ENCODE data around the gene SLC44A3.
A peak's percentile ranks its signal among the peaks of the same experiment; 100 is the strongest.
"Not testable (repeated sequence)": the region's sequence is repeated elsewhere in the genome, so short reads cannot be mapped to it uniquely, and the experiment has no call there.

SLC44A3 gene

DNA sequence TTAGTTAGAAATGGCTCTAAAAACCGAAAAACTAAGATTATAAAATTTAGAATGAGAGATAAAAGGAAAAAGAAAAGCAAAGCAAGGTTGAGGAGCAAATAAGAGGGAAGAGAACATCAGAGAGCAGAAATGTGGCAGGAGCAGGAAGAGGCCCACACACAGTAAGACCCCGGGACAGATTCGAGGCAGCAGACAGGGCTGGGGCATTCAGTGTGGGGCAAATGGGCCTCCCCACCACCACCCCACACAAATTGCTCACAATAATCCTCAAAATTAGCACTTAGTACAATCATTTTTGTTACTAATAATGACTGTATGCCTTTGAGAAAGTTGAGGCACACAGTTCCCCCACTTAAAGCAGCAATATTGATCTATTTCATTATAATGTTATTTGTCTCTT, 17.1 kb upstream of the SLC44A3 start:
- no peak for DNase-seq

DNA sequence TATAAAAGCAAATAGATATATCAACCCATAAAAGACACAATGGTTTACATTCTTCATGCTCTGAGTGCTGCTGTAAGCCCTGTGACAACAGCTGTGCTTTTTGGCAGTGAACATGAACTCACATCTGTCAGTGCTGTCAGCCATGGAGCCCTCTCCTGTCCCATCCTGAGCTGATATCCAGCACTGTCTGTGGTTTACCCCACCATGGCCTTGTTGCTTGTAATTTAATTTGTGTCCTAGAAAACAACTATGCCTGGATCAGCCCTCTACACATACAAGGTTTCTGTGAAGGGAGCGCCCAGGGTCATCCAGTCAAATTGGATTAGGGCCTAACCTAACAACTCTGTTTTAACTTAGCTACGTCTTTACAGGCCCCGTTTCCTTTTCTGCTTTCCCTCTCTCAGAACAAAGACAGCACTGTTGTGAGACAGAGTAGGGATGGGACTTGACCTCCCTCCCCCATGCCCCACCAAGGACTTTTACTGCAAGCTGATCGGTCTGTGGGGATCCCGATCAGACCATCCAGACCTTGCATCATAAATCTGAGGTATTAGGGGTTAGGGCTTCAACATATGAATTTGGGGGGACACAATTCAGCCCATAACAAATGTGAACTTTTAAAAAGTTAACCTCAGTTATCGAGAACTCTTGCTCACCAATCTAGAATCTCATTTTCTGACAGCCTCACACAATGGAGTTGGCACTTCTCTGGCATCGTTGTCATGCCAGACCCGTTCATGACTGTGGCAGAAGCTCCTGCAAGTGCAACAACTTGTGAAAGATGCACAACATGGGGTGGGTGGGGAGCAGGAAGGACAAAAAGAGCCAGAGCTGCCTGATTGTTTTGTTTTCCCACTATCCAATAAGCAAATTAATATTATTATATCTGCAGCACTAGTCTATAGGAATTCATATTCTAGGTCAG, 16.4 kb upstream of the SLC44A3 start:
- DNase-seq, result no peak

DNA sequence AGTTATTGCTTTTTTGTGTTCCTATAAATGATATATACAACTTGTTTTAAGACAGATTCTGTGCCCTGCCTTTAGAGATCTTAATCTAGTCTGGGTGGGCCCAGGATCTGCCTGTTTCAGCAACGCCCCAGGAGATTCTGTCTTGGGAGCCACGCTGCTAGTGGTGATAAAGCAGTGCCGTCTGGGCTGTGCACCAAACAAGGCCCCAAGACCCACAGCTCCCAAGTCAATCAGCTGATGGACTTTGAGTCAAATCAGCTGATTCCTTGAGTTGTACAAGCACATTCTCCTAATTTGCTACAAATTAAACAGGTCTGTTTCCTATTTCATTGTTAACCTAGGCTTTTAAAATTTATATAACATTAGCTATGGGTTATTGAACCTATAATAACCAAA, 15.7 kb upstream of the SLC44A3 start:
- DNase-seq, result no peak

DNA sequence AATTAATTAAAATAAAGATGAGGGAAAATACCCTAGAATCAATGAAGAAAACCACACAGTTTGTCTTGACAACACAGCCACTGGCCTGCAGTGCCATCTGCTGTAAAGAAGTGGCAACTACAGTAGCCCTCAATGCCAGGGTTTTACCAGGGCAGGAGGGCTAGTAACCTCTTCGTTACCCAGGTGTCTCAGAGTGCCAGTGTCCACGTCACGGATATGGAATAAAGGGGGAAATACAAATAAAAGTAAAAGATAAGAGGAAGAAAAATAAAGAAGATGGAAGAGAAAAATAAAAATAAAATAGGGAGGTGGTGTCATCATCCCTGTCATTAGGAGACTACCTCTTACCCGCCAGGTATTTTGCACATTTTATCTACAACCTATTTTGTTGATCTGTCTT, 14.2 kb upstream of the SLC44A3 start:
- peak; percentile 62 for DNase-seq

DNA sequence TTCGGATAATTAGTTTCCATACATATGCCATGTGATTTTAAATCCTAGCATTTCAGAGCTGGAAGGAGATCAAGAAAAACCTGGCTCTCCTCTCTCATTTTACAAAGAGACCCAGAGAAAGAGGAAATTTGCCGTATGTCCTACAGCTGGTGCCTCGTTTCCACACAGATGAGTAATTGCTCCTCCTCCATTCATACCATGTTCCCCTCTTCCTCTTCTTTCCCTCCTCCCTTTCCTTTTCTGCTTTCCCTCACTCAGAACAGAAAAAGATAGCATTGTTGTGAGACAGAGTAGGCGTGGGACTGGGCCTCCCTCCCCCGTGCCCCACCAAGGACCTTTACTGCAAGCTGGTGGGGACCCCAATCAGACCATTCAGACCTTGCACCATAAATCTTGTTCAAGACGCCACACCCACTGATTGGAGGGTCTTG, 13.7 kb upstream of the SLC44A3 start:
- no peak for DNase-seq

DNA sequence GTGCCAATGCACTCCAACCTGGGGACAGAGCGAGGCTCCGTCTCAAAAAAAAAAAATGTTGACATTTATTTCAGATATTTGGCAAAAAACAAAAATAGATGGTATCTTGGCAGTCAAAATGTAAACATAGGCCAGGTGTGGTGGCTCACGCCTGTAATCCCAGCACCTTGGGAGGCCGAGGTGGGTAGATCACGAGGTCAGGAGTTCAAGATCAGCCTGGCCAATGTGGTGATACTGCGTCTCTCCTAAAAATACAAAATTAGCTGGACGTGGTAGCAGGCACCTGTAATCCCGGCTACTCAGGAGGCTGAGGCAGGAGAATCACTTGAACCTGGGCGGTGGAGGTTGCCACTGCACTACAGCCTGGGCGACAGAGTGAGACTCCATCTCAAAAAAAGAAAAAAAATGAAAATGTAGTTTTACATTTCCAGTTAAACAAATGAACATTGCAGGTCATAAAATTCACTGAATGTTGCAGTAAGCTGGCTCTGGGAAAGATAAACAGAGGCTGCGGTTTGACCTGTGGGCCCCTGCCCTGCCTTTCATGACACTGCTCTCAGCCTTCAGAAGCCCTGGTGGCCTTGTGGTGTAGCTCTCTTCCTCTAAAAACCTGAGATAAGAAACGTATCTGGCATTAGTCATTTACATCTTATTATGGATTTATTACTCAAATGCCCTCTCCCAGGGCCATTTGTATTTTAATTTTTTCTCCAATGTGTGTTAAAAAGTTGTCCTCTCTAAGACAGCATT, 12.2 kb upstream of the SLC44A3 start:
- DNase-seq, result no peak

DNA sequence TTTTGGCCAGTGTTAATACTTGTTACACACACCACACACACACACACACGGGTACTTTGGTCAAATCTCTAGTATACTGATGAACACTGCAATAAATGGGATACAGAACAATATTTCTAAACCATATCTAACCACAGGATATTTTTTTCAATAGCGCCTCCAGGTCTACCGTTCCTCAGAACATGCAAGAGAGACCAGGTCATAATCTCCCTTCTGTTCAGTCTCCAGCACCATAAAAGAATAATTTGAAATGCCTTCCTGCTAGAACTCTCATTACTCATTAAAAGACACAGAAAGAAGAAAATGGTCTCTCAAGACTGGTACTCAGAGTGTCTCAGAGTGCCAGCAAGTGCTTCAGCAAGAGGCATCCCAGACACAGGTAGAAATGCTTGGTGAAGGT, 11.5 kb upstream of the SLC44A3 start:
- no peak for DNase-seq

DNA sequence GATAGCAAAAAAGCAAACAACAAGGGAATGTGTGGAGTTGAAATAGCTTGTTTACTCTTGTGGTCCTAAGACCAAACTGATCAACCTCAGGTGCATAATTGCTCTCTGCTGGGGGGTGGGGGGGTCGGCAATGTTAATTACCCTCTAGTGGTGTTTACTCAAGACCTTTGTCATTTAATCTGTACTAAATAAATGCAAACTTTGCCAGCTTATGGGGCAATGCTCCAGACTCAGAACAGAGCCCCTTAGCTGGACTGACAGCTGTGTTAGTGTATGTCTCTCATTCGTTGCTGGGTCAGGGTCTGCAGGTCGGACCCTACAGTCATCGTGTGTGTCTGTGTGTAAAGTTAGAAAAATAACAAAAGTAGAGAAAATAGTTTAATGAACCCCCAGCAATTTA, 7.2 kb upstream of the SLC44A3 start:
- no peak for DNase-seq

DNA sequence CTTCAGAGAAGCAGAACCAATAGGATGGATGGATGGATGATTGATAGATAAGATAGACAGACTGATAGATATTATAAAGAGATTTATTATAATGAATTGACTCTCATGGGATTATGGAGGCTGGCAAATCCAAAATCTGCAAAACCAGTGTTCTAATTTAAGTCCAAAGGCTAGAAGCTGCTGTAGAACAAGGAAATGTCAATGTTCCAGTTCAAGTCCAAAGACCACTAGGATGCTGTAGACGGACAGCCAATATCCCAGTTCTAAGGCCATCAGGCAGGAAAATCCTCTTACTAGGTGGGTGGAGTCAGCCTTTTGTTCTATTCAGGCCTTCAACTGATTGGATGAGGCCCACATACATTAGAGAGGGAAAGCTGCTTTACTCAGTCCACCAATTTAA, 4.1 kb upstream of the SLC44A3 start:
- DNase-seq, result no peak

DNA sequence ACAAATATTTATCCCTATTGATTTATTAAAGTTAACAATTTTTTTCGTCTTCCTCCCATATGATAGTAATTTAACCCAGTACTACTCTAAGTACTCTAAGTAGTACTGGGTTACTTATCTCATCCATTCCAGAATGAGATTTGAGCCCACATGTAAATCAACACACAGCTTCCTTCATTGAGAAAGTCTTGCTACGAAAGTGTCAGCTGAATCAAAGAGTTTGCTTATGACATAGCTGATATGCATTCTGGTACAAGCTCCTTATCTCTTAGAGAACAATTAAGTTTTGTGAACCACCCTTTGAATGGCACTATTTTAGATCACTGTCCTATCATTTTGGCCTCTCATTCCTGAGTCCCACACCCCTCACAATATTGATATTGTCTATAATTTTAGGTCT, 2.4 kb upstream of the SLC44A3 start:
- DNase-seq, result no peak

DNA sequence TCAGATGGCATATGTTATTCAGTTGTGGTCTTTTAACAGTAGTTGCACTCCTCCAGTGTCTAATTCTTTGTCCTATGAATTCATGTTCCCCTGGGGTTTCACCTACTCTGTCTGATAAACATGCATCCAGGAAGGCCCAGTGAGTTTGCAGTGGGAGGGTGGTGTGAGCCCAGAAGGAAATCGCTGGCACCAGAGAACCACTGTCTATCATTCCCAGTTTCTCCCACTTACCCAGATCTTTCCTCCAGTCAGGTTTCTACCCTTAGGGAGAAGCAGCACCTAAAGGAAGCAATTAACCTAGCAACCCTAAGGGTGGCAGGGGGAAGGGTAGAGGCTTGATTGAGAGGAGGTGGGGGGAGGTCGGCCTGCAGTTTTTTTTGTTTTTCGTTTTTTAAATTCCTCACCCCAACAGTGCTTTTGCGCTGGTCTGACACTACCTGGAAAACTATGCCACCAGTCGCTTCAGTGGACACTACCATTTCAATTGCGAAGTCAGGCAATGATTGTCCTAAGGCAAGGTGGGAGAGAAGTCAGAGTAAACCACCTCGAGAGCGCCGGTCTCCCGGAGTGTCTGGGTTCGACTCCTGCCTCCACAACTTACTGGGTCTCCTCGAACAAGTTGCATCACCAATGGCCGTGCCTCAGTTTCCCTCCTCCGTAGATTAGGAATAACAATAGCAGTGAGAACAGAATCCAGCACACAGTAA, 766 bp upstream of the SLC44A3 start:
- DNase-seq, result no peak

DNA sequence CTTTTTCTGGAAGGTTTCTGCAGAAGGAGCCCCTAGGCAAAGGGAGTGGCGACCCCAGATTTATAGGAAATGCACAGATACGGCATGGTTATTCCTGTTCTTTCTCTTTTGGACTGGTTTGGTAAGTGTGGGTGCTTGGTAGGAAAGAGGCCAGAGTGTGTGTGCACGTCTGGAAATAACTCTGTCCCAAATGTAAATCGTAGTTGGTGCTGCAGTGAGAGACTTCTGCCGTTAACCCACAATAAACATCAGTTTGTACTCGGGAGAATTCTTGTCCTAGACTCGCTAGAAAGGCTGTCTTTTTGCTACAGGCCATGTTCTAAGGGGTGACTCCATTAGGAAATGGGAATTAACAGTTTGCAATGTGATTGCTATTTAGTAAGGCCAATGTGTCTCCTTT, 779 bp downstream of the SLC44A3 start:
- DNase-seq, result no peak

DNA sequence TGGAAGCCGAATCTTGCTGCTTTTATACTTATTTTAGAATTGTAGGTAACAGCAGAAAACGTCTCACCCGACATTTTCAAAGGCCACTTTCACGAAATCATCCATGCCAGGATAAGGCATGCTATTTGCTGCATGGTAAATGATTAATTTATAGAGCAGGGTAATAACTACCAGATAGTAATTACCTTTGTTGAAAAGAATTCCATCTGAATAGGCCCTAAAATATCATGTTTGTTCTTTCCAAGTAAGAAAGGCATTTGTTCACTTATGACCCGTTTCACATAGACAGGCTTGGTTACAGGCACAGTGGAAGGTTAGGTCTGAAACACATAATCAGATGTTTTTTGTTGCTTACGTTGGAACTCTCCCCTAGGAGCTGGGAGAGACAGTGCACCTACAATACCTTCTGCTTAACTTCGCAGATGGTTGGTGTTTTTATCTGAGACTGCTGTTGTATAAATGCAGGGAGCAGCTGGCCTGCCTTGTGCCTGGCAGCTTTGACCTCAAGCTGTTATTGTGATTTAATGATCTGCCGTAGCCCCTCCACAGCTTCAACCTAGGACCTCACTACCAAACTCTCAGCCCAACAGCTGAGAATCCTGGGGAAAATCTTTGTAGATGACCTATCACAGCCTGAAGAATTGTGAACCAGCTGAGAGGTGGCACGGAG, 1.6 kb downstream of the SLC44A3 start:
- no peak for DNase-seq

DNA sequence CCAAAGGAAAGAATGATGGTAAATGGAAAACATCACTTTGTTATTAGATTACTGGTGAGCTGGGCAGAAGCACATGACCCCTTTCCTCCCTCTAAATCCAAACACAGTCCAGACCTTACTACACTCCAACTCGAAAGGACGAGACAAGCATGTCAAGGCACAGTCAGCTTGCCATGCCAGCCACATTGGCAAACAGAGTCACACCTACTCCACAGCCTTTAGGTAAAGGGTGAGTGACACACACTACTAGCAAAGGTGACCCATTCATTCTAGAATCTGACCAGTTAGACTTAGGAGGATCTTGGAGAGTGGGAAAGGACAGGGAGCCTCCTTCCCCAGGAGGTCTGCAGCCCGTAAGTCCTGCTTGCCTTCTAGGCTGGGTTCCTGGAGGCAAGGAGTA, 3.0 kb downstream of the SLC44A3 start:
- no peak for DNase-seq

DNA sequence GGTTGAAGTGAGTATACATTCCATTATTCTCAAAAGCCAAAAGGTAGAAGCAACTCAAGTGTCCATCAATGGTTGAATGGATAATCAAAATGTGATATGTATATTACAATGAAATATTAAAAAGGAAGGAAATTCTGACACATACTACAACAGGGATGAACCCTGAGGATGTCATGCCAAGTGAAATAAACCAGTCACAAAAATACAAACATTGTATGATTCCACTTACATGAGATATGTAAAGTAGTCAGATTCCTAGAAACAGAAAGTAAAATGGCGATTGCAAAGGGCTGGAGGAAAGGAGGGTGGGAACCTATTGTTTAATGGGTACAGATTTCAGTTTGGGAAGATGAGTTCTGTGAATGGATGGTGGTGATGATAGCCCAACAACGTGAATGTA, 5.8 kb downstream of the SLC44A3 start:
- no peak for DNase-seq

DNA sequence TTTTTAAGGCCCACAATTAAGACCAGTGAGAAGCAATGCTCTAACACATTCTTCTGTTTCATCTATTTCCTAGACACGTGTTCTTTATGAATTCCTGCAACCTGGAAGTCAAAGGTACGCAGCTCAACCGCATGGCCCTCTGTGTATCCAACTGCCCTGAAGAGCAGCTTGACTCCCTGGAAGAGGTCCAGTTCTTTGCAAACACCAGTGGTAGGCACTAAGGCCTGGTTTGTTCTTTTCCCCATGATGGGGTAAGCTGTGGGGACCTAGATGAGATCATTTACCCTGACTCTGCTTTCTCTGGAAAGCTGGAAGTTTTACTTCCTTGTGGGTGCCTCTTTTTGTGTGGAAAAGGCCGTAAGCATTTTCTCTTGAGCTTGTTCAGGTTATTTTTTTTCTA, 7.3 kb downstream of the SLC44A3 start:
- no peak for DNase-seq

DNA sequence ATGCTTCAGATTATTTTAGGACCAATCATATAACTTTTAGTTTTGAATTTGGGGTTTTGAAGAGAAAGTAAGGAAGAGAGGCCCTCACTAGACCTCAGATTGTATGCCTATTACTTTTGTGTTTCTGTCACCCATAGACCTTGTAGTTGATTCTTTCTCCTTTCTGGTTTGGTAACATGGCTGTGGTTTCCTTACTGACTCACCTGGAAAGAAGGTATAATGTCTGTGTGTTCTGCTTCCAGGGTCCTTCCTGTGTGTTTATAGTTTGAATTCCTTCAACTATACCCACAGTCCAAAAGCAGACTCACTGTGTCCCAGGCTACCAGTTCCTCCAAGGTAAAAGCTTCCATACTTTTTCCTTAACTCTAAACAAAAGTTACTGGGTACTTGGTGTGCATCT, 8.1 kb downstream of the SLC44A3 start:
- DNase-seq, result no peak

DNA sequence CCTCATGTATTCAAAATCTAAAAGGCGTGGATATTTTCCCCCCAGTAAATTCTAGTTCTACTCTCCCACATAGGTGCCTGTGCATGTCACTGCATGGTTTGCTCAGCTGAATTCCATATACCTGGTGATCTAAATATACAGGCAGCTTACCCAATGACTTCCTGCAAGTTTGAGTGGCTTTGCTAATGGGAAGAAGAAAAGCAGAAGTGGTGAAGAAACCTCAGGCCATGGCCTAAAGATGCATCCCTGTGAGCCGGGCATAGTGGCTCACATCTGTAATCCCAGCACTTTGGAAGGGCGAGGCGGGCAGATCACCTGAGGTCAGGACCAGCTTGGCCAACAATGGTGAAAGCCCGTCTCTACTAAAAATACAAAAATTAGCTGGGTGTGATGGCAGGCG, 11.5 kb downstream of the SLC44A3 start:
- no peak for DNase-seq

DNA sequence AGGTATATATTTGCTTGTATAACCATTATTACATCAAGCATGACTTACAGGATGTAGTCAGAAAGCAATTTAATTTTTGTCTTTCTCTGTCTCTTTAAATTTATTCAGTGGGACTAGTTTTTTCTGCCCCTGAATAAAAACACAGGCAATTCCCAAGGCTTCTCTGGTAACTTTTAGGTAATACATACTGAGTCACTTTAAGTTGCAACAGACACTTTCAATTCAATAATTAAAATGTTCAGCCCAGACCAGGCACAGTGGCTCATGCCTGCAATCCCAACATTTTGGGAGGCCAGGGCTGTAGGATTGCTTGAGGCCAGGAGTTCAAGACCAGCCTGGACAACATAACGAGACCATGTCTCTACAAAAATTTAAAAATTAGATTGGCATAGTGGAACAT, 12.3 kb downstream of the SLC44A3 start:
- no peak for DNase-seq

DNA sequence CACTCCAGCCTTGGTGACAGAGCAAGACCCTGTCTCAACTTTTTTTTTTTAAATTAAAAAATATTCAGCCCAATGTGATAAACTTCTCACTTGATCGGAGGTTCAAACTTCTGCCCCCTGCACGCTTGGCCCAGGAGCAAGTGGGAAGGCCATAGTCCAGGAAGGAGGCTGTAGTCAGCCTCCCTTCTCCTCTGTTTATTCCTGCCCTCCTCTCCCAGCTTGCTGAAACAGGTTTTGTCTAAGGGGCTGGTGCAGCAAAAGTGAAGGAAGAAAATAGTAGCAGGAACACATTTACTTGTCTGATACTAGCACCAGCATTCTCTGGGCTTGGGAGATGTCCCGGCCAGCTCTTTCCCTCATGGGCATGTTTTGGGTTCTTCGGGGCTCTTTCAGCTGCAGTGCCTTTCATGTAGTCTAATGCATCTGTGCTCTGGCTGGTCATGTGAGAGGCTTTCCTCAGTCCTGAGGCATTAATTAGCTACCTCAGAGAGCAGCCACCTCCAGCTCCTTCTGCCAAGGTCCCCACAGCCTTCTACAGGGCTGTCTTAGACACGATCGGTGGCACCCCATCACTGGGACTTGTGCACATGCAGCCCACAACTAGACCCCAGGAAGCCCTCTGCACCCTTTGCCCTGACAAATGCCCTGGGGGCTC, 12.9 kb downstream of the SLC44A3 start:
- DNase-seq, result no peak

DNA sequence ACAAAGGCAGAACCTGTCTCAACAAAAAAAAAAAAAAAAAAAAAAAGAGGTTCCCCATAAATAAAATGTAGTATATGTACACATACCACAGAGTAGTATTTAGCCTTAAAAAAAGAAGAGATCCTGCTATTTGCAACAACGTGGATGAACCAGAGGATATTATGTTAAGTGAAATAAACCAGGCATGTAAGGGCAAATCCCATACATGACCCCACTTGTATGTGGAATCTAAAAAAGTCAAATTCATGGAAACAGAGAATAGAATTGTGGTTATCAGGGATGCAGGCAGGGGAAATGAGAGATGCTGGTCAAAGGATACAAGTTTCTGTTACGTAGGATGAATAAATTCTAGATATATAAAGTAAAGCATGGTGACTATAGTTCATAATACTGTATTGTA, 16.7 kb downstream of the SLC44A3 start:
- DNase-seq, result no peak

DNA sequence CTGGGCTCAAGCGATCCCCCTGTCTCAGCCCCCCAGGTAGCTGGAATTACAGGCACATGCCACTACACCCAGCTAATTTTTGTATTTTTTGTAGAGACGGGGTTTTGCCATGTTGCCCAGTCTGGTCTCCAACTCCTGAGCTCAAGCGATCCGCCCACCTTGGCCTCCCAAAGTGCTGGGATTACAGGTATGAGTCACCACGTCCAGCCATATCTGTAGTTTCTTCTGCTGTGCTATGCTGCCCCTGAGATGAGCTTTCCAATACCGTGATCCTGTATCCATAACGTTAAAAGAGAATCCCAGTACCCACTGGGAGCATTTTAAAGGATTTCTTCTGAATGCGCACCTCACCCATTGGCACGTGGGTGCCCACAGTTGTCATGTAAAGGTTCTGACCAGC, 20.2 kb downstream of the SLC44A3 start:
- not testable (repeated sequence) for DNase-seq

DNA sequence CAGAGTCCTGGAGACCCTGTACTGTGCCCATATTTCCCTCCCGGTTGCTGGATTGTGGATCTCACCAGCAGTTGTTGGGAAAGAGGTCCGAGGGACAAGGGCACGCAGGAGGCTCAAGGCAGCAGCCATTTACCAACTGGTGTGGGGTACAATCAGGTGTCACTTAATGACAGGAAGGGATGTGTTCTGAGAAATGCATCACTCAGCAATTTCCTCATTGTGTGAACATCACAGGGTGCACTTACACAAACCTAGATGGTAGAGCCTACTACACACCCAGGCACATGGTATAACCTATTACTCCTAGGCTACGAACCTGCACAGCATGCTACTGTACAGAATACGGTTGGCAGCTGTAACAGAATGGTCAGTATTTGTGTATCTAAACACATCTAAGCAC, 20.7 kb downstream of the SLC44A3 start:
- no peak for DNase-seq
